Calu3 (cell line): ENCODE data around the gene ABHD17C. TPM values are rescaled to one million over a fixed set of nuclear protein-coding genes. Genes with fewer than 3 reads are reported as not detected.

Experiments
- BruUV-seq: library from RNA; stranded (reverse); fragments of 400-500 nt; replicated peaks from 2 replicates; lab custom pipeline; 2021; lab: Mats Ljungman, UMichigan
- CTCF ChIA-PET: fragments of 300-600 bp; sonication (Branson Sonifier 250); formaldehyde crosslinking; loops from one replicate; lab custom pipeline; 2022; ENCODE audit warnings: antibody characterized with exemption; lab: Charles Lee
- DNase-seq: peaks from one replicate; pipeline ENCODE4 v3.0.0; 2022
- H3K27ac Mint-ChIP-seq: one replicate; pipeline ENCODE4 v1.8.0; 2022; ENCODE audit warnings: mixed read lengths; ENCODE audit not compliant: unreplicated experiment
- H3K27me3 Mint-ChIP-seq: one replicate; pipeline ENCODE4 v1.8.0; 2022; ENCODE audit warnings: mixed read lengths; ENCODE audit not compliant: unreplicated experiment
- H3K36me3 Mint-ChIP-seq: one replicate; pipeline ENCODE4 v1.8.0; 2022; ENCODE audit warnings: mild to moderate bottlenecking, moderate library complexity, mixed read lengths; ENCODE audit not compliant: insufficient read depth, unreplicated experiment
- H3K4me1 Mint-ChIP-seq: one replicate; pipeline ENCODE4 v1.8.0; 2022; ENCODE audit warnings: mild to moderate bottlenecking, low read depth, mixed read lengths; ENCODE audit not compliant: unreplicated experiment
- H3K4me3 Mint-ChIP-seq: one replicate; pipeline ENCODE4 v1.8.0; 2022; ENCODE audit warnings: mild to moderate bottlenecking, low read depth, moderate library complexity, mixed read lengths; ENCODE audit not compliant: unreplicated experiment
- H3K9me3 Mint-ChIP-seq: one replicate; pipeline ENCODE4 v1.8.0; 2022; ENCODE audit warnings: low read depth, mixed read lengths; ENCODE audit not compliant: unreplicated experiment
- intact Hi-C: fragments of 100-400 bp; cut with micrococcal nuclease; formaldehyde crosslinking; loops from one replicate; pipeline ENCODE4 v1.10.0; 2022; ENCODE audit not compliant: unreplicated experiment
- total RNA-seq: library from RNA; stranded (reverse); gene quantifications from 2 replicates; pipeline ENCODE4 v1.2.3, GENCODE V29; 2022
- TF ChIP-seq, protein P1 (sequence below): fragments of 200-600 bp; IDR thresholded peaks from one replicate; pipeline ENCODE4 v1.8.0; 2022; ENCODE audit warnings: antibody characterized with exemption; ENCODE audit not compliant: unreplicated experiment

The ABHD17C gene
- total RNA-seq, 1 experiment from 2014 or later, result 69.7 TPM

DNA sequence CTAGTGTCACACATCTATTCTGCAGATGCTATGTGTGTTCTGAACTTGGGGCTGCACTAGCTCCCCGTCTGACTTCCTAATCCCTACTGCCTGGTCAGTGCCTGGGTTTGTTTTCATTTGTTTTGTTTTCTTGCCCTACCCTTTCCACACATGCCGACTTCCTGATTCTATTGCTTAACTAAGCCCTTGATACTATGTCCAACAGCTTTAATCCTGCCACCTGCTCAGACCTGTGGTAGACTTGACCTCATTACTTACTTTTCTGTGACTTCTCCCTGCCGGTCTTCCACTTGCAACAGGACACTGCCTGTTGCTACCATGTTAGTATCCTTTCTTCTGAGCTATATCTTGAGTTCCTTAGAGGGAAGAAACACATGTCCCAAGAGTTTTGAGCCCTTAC lies 44.8 kb downstream of the ABHD17C start:
- Mint-ChIP-seq H3K27ac (peak overlapping the region; percentile 6), H3K27me3 (no peaks in the 10 kb centered on the region), H3K9me3 (no peaks in the 10 kb centered on the region), H3K36me3 (peaks cover 6% of the 10 kb centered on the region), H3K4me1 (peaks cover 66% of the 10 kb centered on the region), H3K4me3 (no peak overlapping the region)
- intact Hi-C loops, result loop anchor here (5.0 kb wide), 1 partner anchor 43 kb away; the partner anchor contains the start of gene ABHD17C
- no TSS peak for BruUV-seq
- CTCF ChIA-PET, result interaction anchor here (0.9 to 1.7 kb wide), 5 partner anchors 33 to 80 kb away, joined by 3 to 5 read pairs (median 3); partner anchors contain the start of gene ABHD17C
- TF ChIP-seq, protein P1, sequence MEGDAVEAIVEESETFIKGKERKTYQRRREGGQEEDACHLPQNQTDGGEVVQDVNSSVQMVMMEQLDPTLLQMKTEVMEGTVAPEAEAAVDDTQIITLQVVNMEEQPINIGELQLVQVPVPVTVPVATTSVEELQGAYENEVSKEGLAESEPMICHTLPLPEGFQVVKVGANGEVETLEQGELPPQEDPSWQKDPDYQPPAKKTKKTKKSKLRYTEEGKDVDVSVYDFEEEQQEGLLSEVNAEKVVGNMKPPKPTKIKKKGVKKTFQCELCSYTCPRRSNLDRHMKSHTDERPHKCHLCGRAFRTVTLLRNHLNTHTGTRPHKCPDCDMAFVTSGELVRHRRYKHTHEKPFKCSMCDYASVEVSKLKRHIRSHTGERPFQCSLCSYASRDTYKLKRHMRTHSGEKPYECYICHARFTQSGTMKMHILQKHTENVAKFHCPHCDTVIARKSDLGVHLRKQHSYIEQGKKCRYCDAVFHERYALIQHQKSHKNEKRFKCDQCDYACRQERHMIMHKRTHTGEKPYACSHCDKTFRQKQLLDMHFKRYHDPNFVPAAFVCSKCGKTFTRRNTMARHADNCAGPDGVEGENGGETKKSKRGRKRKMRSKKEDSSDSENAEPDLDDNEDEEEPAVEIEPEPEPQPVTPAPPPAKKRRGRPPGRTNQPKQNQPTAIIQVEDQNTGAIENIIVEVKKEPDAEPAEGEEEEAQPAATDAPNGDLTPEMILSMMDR, result no peak
- DNase-seq, result peak; percentile 27

DNA sequence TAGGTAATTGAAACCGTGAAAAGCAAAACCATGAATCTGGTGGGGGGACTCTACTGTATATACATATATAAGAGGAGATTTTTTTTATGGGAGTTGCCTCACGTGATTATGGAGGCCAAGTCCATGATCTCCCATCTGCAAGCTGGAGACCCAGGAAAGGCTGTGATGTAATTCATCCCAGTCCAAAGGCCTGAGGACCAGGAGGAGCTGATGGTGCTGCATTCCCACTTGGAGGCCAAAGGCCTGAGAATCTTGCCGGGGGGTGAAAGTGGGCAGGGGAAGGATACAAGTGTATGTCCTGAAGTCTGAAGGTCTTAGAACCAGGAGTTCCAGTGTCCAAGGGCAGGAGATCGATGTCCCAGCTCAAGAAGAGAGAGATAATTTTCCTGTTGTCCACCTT lies 47.0 kb downstream of the ABHD17C start:
- Mint-ChIP-seq H3K4me1 (peaks cover 65% of the 10 kb centered on the region), H3K9me3 (peaks cover 2% of the 10 kb centered on the region), H3K36me3 (peaks cover 6% of the 10 kb centered on the region), H3K27ac (peak overlapping the region; percentile 19), H3K27me3 (no peaks in the 10 kb centered on the region), H3K4me3 (no peak overlapping the region)
- BruUV-seq, result no TSS peak
- intact Hi-C loops, result loop anchor here (5.0 kb wide), 1 partner anchor 45 kb away; the partner anchor contains the start of gene ABHD17C
- TF ChIP-seq, protein P1, result no peak
- no peak for DNase-seq
- CTCF ChIA-PET, result no interaction called here

DNA sequence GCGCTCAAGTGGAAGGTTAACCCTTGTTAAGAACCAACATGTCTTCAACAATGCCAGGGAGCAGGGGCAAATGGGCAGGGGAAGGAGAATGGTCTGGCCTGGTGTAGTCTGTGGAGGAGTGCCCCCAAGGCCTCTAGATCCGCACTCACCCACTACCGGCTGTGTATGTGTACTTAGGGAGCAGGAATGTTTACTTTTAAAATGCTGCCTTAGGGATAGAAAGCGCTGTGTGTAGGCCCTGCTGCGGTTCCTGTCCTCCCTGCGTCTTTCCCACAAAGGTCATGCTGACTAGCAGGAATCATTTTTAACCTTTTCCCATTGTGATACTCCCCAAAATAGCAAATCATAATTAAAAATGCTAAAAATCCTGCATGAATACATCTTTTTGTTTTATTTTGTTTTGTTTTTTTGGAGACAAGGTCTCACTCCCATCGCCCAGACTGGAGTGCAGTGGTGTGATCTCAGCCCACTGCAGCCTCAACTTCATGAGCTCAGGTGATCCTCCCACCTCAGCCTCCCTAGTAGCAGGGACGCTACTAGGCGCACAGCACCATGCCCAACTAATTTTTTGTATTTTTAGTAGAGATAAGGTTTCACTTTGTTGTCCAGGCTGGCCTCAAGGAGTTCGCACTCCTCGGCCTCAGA lies 48.2 kb downstream of the ABHD17C start:
- CTCF ChIA-PET, result no interaction called here
- peak overlapping the region; percentile 6 for H3K4me3 Mint-ChIP-seq
- intact Hi-C loops, result loop anchor here (5.0 kb wide), 1 partner anchor 46 kb away; the partner anchor contains the start of gene ABHD17C
- TF ChIP-seq, protein P1, result no peak
- H3K36me3 Mint-ChIP-seq, result peaks cover under 1% of the 10 kb centered on the region
- BruUV-seq, result no TSS peak
- peak; percentile 43 for DNase-seq
- H3K27me3 Mint-ChIP-seq, result no peaks in the 10 kb centered on the region
- peak overlapping the region; percentile 8 for H3K27ac Mint-ChIP-seq
- peaks cover 61% of the 10 kb centered on the region for H3K4me1 Mint-ChIP-seq
- H3K9me3 Mint-ChIP-seq, result peaks cover 2% of the 10 kb centered on the region

DNA sequence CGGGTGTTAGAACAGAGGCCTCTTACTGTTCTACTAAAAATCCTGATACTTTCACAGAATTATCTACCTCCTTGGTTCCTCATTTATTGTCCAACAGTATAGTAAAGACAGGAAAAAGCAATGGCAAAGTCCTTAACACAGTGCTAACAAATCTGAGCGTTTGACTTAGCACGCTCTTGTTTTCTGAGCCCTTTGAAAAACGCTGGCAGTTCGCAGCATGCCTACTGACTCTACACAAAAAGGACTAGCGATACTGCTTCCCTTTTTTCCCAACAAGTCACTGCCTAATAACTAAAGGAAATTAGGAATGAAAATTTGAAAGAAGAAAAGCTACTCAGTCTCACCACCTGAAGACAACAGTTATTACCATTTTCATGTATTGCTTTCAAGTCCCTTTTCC lies 49.3 kb downstream of the ABHD17C start:
- peaks cover 51% of the 10 kb centered on the region for H3K4me1 Mint-ChIP-seq
- H3K36me3 Mint-ChIP-seq, result peaks cover 4% of the 10 kb centered on the region
- peaks cover 2% of the 10 kb centered on the region for H3K9me3 Mint-ChIP-seq
- CTCF ChIA-PET, result no interaction called here
- TF ChIP-seq, protein P1, result no peak
- no peaks in the 10 kb centered on the region for H3K27me3 Mint-ChIP-seq
- H3K27ac Mint-ChIP-seq, result no peak overlapping the region
- intact Hi-C loops, result loop anchor here (5.0 kb wide), 1 partner anchor 47 kb away; the partner anchor contains the start of gene ABHD17C
- no TSS peak for BruUV-seq
- no peak overlapping the region for H3K4me3 Mint-ChIP-seq
- DNase-seq, result no peak
